GM21528 (cell line): Measurements from ENCODE around the gene TTYH2.

ENCODE experiments used
- ATAC-seq: cut with Tn5 transposase; IDR thresholded peaks from one replicate; pipeline ENCODE4 v1.9.1; 2021; ENCODE audit warnings: mild to moderate bottlenecking, moderate library complexity; ENCODE audit not compliant: unreplicated experiment, low FRiP score

TTYH2 gene

GRCh38 chr17:74192950-74193781 is 20.2 kb upstream of the TTYH2 start:
- no peak for ATAC-seq

- no peak for ATAC-seq
Observed at GRCh38 chr17:74194682-74195081, 18.7 kb upstream of the TTYH2 start.

GRCh38 chr17:74196541-74197317 is 16.6 kb upstream of the TTYH2 start:
- ATAC-seq = no peak

- no peak for ATAC-seq
Observed at GRCh38 chr17:74197801-74198200, 15.6 kb upstream of the TTYH2 start.

- no peak for ATAC-seq
Observed at GRCh38 chr17:74198694-74199093, 14.7 kb upstream of the TTYH2 start.

- ATAC-seq = no peak
Observed at GRCh38 chr17:74199306-74200092, 13.9 kb upstream of the TTYH2 start.

- ATAC-seq = no peak
Observed at GRCh38 chr17:74200112-74200511, 13.3 kb upstream of the TTYH2 start.

- no peak for ATAC-seq
Observed at GRCh38 chr17:74201250-74201649, 12.1 kb upstream of the TTYH2 start.

GRCh38 chr17:74201948-74202347 is 11.4 kb upstream of the TTYH2 start:
- ATAC-seq = no peak

- ATAC-seq = no peak
Observed at GRCh38 chr17:74202938-74203337, 10.4 kb upstream of the TTYH2 start.

- peak; percentile 83 for ATAC-seq
Observed at GRCh38 chr17:74203439-74204240, 9.7 kb upstream of the TTYH2 start, which contains the start of gene RPL38. Gene RPL38, plus strand, starts transcription at chr17:74203678. Its CDS starts 278 bp downstream, at chr17:74203956.

GRCh38 chr17:74204474-74204873 is 8.9 kb upstream of the TTYH2 start:
- ATAC-seq = no peak

- no peak for ATAC-seq
Observed at GRCh38 chr17:74205274-74205673, 8.1 kb upstream of the TTYH2 start.

GRCh38 chr17:74206332-74206818 is 7.0 kb upstream of the TTYH2 start:
- ATAC-seq = no peak

- no peak for ATAC-seq
Observed at GRCh38 chr17:74210191-74211140, 2.9 kb upstream of the TTYH2 start.

- ATAC-seq = no peak
Observed at GRCh38 chr17:74211141-74211911, 2.0 kb upstream of the TTYH2 start.

- ATAC-seq = no peak
Observed at GRCh38 chr17:74211912-74212208, 1.5 kb upstream of the TTYH2 start.

- ATAC-seq = peak; percentile 9
Observed at GRCh38 chr17:74212209-74212912, 1.0 kb upstream of the TTYH2 start.
